WTC11 (cell line): ENCODE measurements around the gene MLX.

Experiments used
- CTCF ChIP-seq: fragments of 200-600 bp; IDR thresholded peaks from 2 replicates; pipeline ENCODE4 v1.8.0; 2022; ENCODE audit warnings: antibody characterized with exemption
- ZNF425 ChIP-seq: fragments of 250-450 bp; sonication (Bioruptor Pico); conservative IDR thresholded peaks from 2 replicates; pipeline ENCODE4 v1.9.0; 2021; ENCODE audit warnings: mild to moderate bottlenecking

GRCh38 chr17:42603318-42603717 lies 36.4 kb downstream of the MLX start:
- TF ChIP-seq CTCF: no peak
- no peak for TF ChIP-seq ZNF425 (CRISPR knock-in tag)
